Erythroblast (primary cell): ENCODE measurements around the gene SLC38A11.

Experiments
- GATA1 ChIP-seq: IDR thresholded peaks from 2 replicates; pipeline ENCODE4 v1.6.1; 2011; ENCODE audit warnings: low read depth, mild to moderate bottlenecking, control low read depth, low read length, moderate library complexity
- POLR2A ChIP-seq: IDR thresholded peaks from 2 replicates; pipeline ENCODE4 v1.6.1; 2011; ENCODE audit warnings: mild to moderate bottlenecking, low read length

- no peak for TF ChIP-seq POLR2A
- TF ChIP-seq GATA1 = no peak
These were observed 87.4 kb downstream of the SLC38A11 start for GRCh38 chr2:164867779-164868397.
